Caco-2 (cell line): ENCODE data around the gene ABRACL. TPM values are rescaled to one million over a fixed set of nuclear protein-coding genes. Genes with fewer than 3 reads are reported as not detected.

Experiments
- BruUV-seq: library from RNA; stranded (reverse); fragments of 400-500 nt; replicated peaks from 2 replicates; lab custom pipeline; 2021; lab: Mats Ljungman, UMichigan
- CTCF ChIA-PET: fragments of 300-600 bp; sonication (Branson Sonifier 250); formaldehyde crosslinking; loops from one replicate; lab custom pipeline; 2022; ENCODE audit warnings: antibody characterized with exemption; lab: Charles Lee
- POLR2A ChIA-PET: fragments of 300-600 bp; sonication (Branson Sonifier 250); formaldehyde crosslinking; loops from one replicate; lab custom pipeline; 2022; ENCODE audit warnings: antibody characterized with exemption; lab: Charles Lee
- DNase-seq, 2 experiments: peaks; one replicate each; pipeline versions ENCODE4 v3.0.0 to v3.0.0-alpha.2; 2020 to 2022
- H3K27me3 ChIP-seq: replicated peaks from 2 replicates; pipeline ENCODE4 v1.6.0; 2011; ENCODE audit warnings: low read length; ENCODE audit not compliant: control insufficient read depth, insufficient read depth
- H3K36me3 ChIP-seq: 2 replicates; pipeline ENCODE4 v1.5.1; 2011; ENCODE audit warnings: low read length; ENCODE audit not compliant: control insufficient read depth, insufficient read depth
- H3K4me1 ChIP-seq: fragments of 250-450 bp; sonication (Bioruptor Pico); 2 replicates; pipeline ENCODE4 v1.5.1; 2020; ENCODE audit warnings: mild to moderate bottlenecking
- H3K4me3 ChIP-seq: 2 replicates; pipeline ENCODE4 v1.5.1; 2011; ENCODE audit warnings: low read depth, mild to moderate bottlenecking, control low read depth, low read length
- H3K9me3 ChIP-seq: fragments of 250-450 bp; sonication (Bioruptor Pico); 2 replicates; pipeline ENCODE4 v1.5.1; 2020; ENCODE audit warnings: mild to moderate bottlenecking, moderate library complexity
- H3K27ac Mint-ChIP-seq: one replicate; pipeline ENCODE4 v1.8.0; 2022; ENCODE audit warnings: mixed read lengths; ENCODE audit not compliant: unreplicated experiment
- H3K27me3 Mint-ChIP-seq: one replicate; pipeline ENCODE4 v1.8.0; 2022; ENCODE audit warnings: mixed read lengths; ENCODE audit not compliant: insufficient read depth, unreplicated experiment
- H3K36me3 Mint-ChIP-seq: one replicate; pipeline ENCODE4 v1.8.0; 2022; ENCODE audit warnings: mild to moderate bottlenecking, mixed read lengths; ENCODE audit not compliant: insufficient read depth, unreplicated experiment
- H3K4me1 Mint-ChIP-seq: one replicate; pipeline ENCODE4 v1.8.0; 2022; ENCODE audit warnings: low read depth, mixed read lengths; ENCODE audit not compliant: unreplicated experiment
- H3K4me3 Mint-ChIP-seq: one replicate; pipeline ENCODE4 v1.8.0; 2022; ENCODE audit warnings: mild to moderate bottlenecking, moderate library complexity, mixed read lengths; ENCODE audit not compliant: unreplicated experiment
- H3K9me3 Mint-ChIP-seq: one replicate; pipeline ENCODE4 v1.8.0; 2022; ENCODE audit warnings: mixed read lengths; ENCODE audit not compliant: unreplicated experiment
- intact Hi-C: fragments of 100-400 bp; cut with micrococcal nuclease; formaldehyde crosslinking; loops from one replicate; pipeline ENCODE4 v1.10.0; 2022; ENCODE audit not compliant: unreplicated experiment
- total RNA-seq: library from RNA; stranded (reverse); gene quantifications from 2 replicates; pipeline ENCODE4 v1.2.3, GENCODE V29; 2022
- TF ChIP-seq, protein P1 (sequence below), 2 experiments: fragments of 200-600 bp in 1 of 2; IDR thresholded peaks; 1 replicate in 1 of 2; 2 replicates in 1 of 2; pipeline versions ENCODE4 v1.5.1 to v1.8.0; 2011 to 2022; ENCODE audit warnings: antibody characterized with exemption in 1 of 2, control low read depth in 1 of 2, inconsistent platforms in 1 of 2, low read depth in 1 of 2, low read length in 1 of 2, mild to moderate bottlenecking in 1 of 2, moderate library complexity in 1 of 2; ENCODE audit not compliant: insufficient read depth in 1 of 2, severe bottlenecking in 1 of 2, unreplicated experiment in 1 of 2

ABRACL gene
- total RNA-seq, 1 experiment from 2014 or later: 90.3 TPM

DNA sequence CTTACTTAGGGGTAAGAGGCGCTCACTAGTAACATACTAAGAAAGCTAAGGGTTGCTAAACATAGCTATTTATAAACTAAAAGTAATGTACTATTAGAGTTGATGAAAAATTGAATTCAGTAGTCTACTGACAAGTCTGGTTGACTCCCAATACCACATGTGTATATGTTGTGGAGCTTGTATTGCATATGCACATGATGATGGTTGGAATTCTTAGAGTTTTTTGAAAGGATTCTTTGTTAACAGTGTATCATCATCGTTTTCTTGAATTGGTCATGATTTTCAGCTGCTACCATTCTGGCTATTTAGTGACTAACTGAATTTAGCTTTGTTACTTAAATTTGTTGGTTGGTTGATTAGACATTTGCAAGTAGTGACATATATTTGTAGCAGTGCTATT is 27.2 kb downstream of the ABRACL start:
- Mint-ChIP-seq H3K4me1 (no peaks in the 10 kb centered on the region), H3K4me3 (no peak overlapping the region), H3K9me3 (no peaks in the 10 kb centered on the region), H3K27ac (no peak overlapping the region), H3K27me3 (no peaks in the 10 kb centered on the region), H3K36me3 (no peaks in the 10 kb centered on the region)
- H3K4me3 ChIP-seq: no peak overlapping the region
- H3K36me3 ChIP-seq: no peaks in the 10 kb centered on the region
- no peaks in the 10 kb centered on the region for H3K4me1 ChIP-seq
- H3K27me3 ChIP-seq: no peaks in the 10 kb centered on the region
- BruUV-seq: no TSS peak
- ChIA-PET POLR2A (no interaction called here), CTCF (no interaction called here)
- TF ChIP-seq, protein P1, sequence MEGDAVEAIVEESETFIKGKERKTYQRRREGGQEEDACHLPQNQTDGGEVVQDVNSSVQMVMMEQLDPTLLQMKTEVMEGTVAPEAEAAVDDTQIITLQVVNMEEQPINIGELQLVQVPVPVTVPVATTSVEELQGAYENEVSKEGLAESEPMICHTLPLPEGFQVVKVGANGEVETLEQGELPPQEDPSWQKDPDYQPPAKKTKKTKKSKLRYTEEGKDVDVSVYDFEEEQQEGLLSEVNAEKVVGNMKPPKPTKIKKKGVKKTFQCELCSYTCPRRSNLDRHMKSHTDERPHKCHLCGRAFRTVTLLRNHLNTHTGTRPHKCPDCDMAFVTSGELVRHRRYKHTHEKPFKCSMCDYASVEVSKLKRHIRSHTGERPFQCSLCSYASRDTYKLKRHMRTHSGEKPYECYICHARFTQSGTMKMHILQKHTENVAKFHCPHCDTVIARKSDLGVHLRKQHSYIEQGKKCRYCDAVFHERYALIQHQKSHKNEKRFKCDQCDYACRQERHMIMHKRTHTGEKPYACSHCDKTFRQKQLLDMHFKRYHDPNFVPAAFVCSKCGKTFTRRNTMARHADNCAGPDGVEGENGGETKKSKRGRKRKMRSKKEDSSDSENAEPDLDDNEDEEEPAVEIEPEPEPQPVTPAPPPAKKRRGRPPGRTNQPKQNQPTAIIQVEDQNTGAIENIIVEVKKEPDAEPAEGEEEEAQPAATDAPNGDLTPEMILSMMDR (IDR thresholded peaks at IDR 0.05; ENCODE audit: insufficient read depth in 1 of 2, low read depth in 1 of 2, low read length in 1 of 2, severe bottlenecking in 1 of 2, unreplicated experiment in 1 of 2): no peak
- intact Hi-C loops: no loop called here
- DNase-seq: no peak
- H3K9me3 ChIP-seq: no peaks in the 10 kb centered on the region

DNA sequence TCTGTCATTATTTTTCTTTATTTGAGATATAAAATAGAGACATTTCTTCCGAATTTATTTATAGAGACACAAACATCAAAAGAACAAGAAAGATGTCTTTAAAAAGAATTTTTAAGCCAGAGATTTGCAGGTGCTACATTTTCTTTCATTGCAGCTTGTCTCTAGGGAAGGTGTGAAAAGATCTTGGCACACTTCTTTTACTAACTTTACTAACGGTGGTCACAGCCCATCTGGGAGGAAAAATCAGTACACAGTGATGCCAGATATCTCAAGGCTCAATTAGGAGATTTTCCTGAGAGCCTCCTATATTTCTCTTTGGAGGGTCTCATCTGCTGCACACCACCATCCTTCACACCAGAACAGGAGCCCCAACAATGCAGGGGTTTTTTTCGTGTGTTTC is 29.5 kb downstream of the ABRACL start:
- H3K27me3 ChIP-seq: no peaks in the 10 kb centered on the region
- Mint-ChIP-seq H3K27me3 (no peaks in the 10 kb centered on the region), H3K4me1 (no peaks in the 10 kb centered on the region), H3K4me3 (no peak overlapping the region), H3K36me3 (no peaks in the 10 kb centered on the region), H3K9me3 (no peaks in the 10 kb centered on the region), H3K27ac (no peak overlapping the region)
- TF ChIP-seq, protein P1 (IDR thresholded peaks at IDR 0.05; ENCODE audit: insufficient read depth in 1 of 2, low read depth in 1 of 2, low read length in 1 of 2, severe bottlenecking in 1 of 2, unreplicated experiment in 1 of 2): no peak
- no TSS peak for BruUV-seq
- H3K4me1 ChIP-seq: no peaks in the 10 kb centered on the region
- ChIA-PET POLR2A (no interaction called here), CTCF (no interaction called here)
- intact Hi-C loops: no loop called here
- H3K36me3 ChIP-seq: no peaks in the 10 kb centered on the region
- H3K4me3 ChIP-seq: no peak overlapping the region
- H3K9me3 ChIP-seq: no peaks in the 10 kb centered on the region
- no peak for DNase-seq

GRCh38 chr6:139060332-139060731 is 31.8 kb downstream of the ABRACL start:
- TF ChIP-seq, protein P1 (IDR thresholded peaks at IDR 0.05; ENCODE audit: insufficient read depth in 1 of 2, low read depth in 1 of 2, low read length in 1 of 2, severe bottlenecking in 1 of 2, unreplicated experiment in 1 of 2): no peak
- Histone ChIP-seq H3K4me3 (no peak overlapping the region), H3K9me3 (no peaks in the 10 kb centered on the region), H3K4me1 (no peaks in the 10 kb centered on the region), H3K36me3 (no peaks in the 10 kb centered on the region), H3K27me3 (no peaks in the 10 kb centered on the region)
- Mint-ChIP-seq H3K27me3 (no peaks in the 10 kb centered on the region), H3K9me3 (no peaks in the 10 kb centered on the region), H3K4me1 (no peaks in the 10 kb centered on the region), H3K4me3 (no peak overlapping the region), H3K27ac (no peak overlapping the region), H3K36me3 (no peaks in the 10 kb centered on the region)
- no TSS peak for BruUV-seq
- intact Hi-C loops: no loop called here
- CTCF ChIA-PET: no interaction called here
- POLR2A ChIA-PET: no interaction called here
- no peak for DNase-seq
